ENCODE data around the gene ABR.
"Not testable (repeated sequence)": the region's sequence is repeated elsewhere in the genome, so short reads cannot be mapped to it uniquely, and the experiment has no call there.

ABR gene

GRCh38 chr17:1008008-1008761 is 171.6 kb downstream of the ABR start:
- no peak for DNase-seq (ENCODE audit: low spot score)

- DNase-seq (ENCODE audit: low spot score), result no peak
Measured at GRCh38 chr17:1007310-1008007, 172.3 kb downstream of the ABR start.

- DNase-seq (ENCODE audit: low spot score), result no peak
Measured at GRCh38 chr17:1006054-1006453, 173.7 kb downstream of the ABR start.

GRCh38 chr17:1005361-1005946 is 174.3 kb downstream of the ABR start:
- peak; percentile 50 for DNase-seq (ENCODE audit: low spot score)

GRCh38 chr17:1004769-1005295 is 174.9 kb downstream of the ABR start:
- DNase-seq (ENCODE audit: low spot score), result no peak

- DNase-seq (ENCODE audit: low spot score), result no peak
Measured at GRCh38 chr17:1003972-1004768, 175.6 kb downstream of the ABR start.

GRCh38 chr17:1003633-1003971 is 176.2 kb downstream of the ABR start:
- DNase-seq (ENCODE audit: low spot score), result no peak

GRCh38 chr17:1002771-1003555 is 176.8 kb downstream of the ABR start:
- peak; percentile 80 for DNase-seq (ENCODE audit: low spot score)

GRCh38 chr17:1002412-1002753 is 177.4 kb downstream of the ABR start:
- no peak for DNase-seq (ENCODE audit: low spot score)

- DNase-seq (ENCODE audit: low spot score), result peak; percentile 79
Measured at GRCh38 chr17:1001640-1002411, 178.0 kb downstream of the ABR start.

- DNase-seq (ENCODE audit: low spot score), result no peak
Measured at GRCh38 chr17:1000597-1001461, 179.0 kb downstream of the ABR start.

GRCh38 chr17:998111-998510 is 181.7 kb downstream of the ABR start:
- DNase-seq (ENCODE audit: low spot score), result no peak

- peak; percentile 98 for DNase-seq (ENCODE audit: low spot score)
Measured at GRCh38 chr17:996554-997344, 183.0 kb downstream of the ABR start, which contains the start of gene TIMM22. TSS of gene TIMM22 (plus strand) at chr17:997129. CDS start at chr17:997143, 14 bp downstream.

GRCh38 chr17:995324-995723 is 184.5 kb downstream of the ABR start:
- DNase-seq (ENCODE audit: low spot score), result not testable (repeated sequence)

- no peak for DNase-seq (ENCODE audit: low spot score)
Measured at GRCh38 chr17:992933-993332, 186.8 kb downstream of the ABR start.

GRCh38 chr17:988561-988960 is 191.2 kb downstream of the ABR start:
- DNase-seq (ENCODE audit: low spot score), result no peak

GRCh38 chr17:987931-988330 is 191.8 kb downstream of the ABR start:
- DNase-seq (ENCODE audit: low spot score), result no peak

GRCh38 chr17:986322-986929 is 193.4 kb downstream of the ABR start:
- no peak for DNase-seq (ENCODE audit: low spot score)

Data from AG20443 (cell line).